K562 (cell line): Measurements from ENCODE around the gene TRDMT1. TPM values are rescaled to one million over a fixed set of nuclear protein-coding genes. Genes with fewer than 3 reads are reported as not detected.

Experiments
- ATAC-seq: fragments of 200-7000 bp; cut with Tn5 transposase; 3 replicates; pipeline ENCODE4 v1.9.1; 2020; ENCODE audit warnings: moderate library complexity
- BruUV-seq: library from RNA; stranded (reverse); fragments of 400-500 nt; replicated peaks from 2 replicates; lab custom pipeline; 2021; lab: Mats Ljungman, UMichigan
- CTCF ChIA-PET: fragments of 300-600 bp; formaldehyde crosslinking; extraction: SDS; loops from one replicate; lab custom pipeline; 2021; ENCODE audit warnings: low intra/inter-chr PET ratio; lab: Yijun Ruan, JAX
- POLR2A ChIA-PET: fragments of 300-600, 350-650 bp; sonication (Branson Sonifier 250); formaldehyde crosslinking; extraction: SDS; loops from one replicate; lab custom pipeline; 2021; ENCODE audit warnings: antibody characterized with exemption, inconsistent platforms; lab: Yijun Ruan, JAX
- DNase-seq, 4 experiments: peaks; one replicate each; pipeline versions ENCODE4 v3.0.0 to v3.0.0-alpha.2; 2011 to 2018; ENCODE audit warnings: low spot score in 3 of 4, mixed read lengths in 3 of 4; ENCODE audit errors: extremely low read depth in 1 of 4
- FAIRE-seq: peaks from 2 replicates; lab custom pipeline; 2011; peaks lifted over from hg19 to GRCh38; lab: Jason Lieb, UNC
- H2AFZ ChIP-seq: 2 replicates; pipeline ENCODE4 v1.6.0; 2011; ENCODE audit warnings: low read depth, low read length, control low read depth, inconsistent platforms
- H3K27ac ChIP-seq: fragments of 200-600 bp; 3 replicates; pipeline ENCODE4 v1.8.0; 2011; ENCODE audit warnings: low read depth, mild to moderate bottlenecking, control low read depth, inconsistent platforms, low read length, moderate library complexity, mixed read lengths; ENCODE audit errors: extremely low read depth
- H3K27me3 ChIP-seq, 2 experiments: fragments of 300-600 bp in 1 of 2; 2 replicates in 1 of 2; 3 replicates in 1 of 2; pipeline versions ENCODE4 v1.6.0 to v1.8.0; 2011; ENCODE audit warnings: inconsistent platforms in 2 of 2, low read length in 2 of 2, mild to moderate bottlenecking in 1 of 2, mixed read lengths in 1 of 2, moderate library complexity in 1 of 2; ENCODE audit not compliant: control insufficient read depth in 2 of 2, insufficient read depth in 2 of 2
- H3K36me3 ChIP-seq: fragments of 300-600 bp; 3 replicates; pipeline ENCODE4 v1.8.0; 2011; ENCODE audit warnings: mild to moderate bottlenecking, low read length, inconsistent platforms; ENCODE audit not compliant: control insufficient read depth, insufficient read depth
- H3K4me1 ChIP-seq, 2 experiments: fragments of 200-600 bp in 1 of 2; replicated peaks in 1 of 2; 2 replicates in 1 of 2; 3 replicates in 1 of 2; pipeline versions ENCODE4 v1.5.1 to v1.8.0; 2011; ENCODE audit warnings: inconsistent platforms in 2 of 2, low read length in 2 of 2, mild to moderate bottlenecking in 1 of 2, mixed read lengths in 1 of 2, moderate library complexity in 1 of 2; ENCODE audit not compliant: control insufficient read depth in 2 of 2, insufficient read depth in 2 of 2
- H3K4me2 ChIP-seq: 2 replicates; pipeline ENCODE4 v1.6.1; 2011; ENCODE audit warnings: low read length, control low read depth, inconsistent platforms, mixed read lengths; ENCODE audit not compliant: insufficient read depth
- H3K4me3 ChIP-seq: fragments of 200-600 bp; sonication (generic), shearing (Covaris generic); 2 replicates; pipeline ENCODE4 v1.5.1; 2016; ENCODE audit warnings: control low read depth, inconsistent platforms
- H3K79me2 ChIP-seq: fragments of 200-600 bp; 3 replicates; pipeline ENCODE4 v1.8.0; 2011; ENCODE audit warnings: low read length, inconsistent platforms; ENCODE audit not compliant: control insufficient read depth, insufficient read depth
- H3K9ac ChIP-seq, 2 experiments: 2 replicates each; pipeline versions ENCODE4 v1.6.0 to v1.6.1; 2011; ENCODE audit warnings: low read depth in 2 of 2, low read length in 2 of 2, control low read depth in 1 of 2, inconsistent platforms in 1 of 2, mild to moderate bottlenecking in 1 of 2, mixed read lengths in 1 of 2; ENCODE audit not compliant: insufficient read depth in 1 of 2
- H3K9me1 ChIP-seq: one replicate; pipeline ENCODE4 v1.6.0; 2011; ENCODE audit warnings: inconsistent platforms, mild to moderate bottlenecking, low read length, moderate library complexity; ENCODE audit not compliant: control insufficient read depth, insufficient read depth
- H3K9me3 ChIP-seq: replicated peaks from 2 replicates; pipeline ENCODE4 v1.5.1; 2011; ENCODE audit warnings: low read depth, low read length, inconsistent platforms; ENCODE audit not compliant: control insufficient read depth, insufficient read depth
- H4K20me1 ChIP-seq: replicated peaks from 2 replicates; pipeline ENCODE4 v1.6.1; 2011; ENCODE audit warnings: low read length, inconsistent platforms, mixed read lengths; ENCODE audit not compliant: control insufficient read depth, insufficient read depth
- CGGBP1 ChIP-seq: fragments of 250-450 bp; sonication (Bioruptor Pico); IDR thresholded peaks from 2 replicates; pipeline ENCODE4 v1.9.0; 2021; ENCODE audit warnings: mild to moderate bottlenecking
- ETV6 ChIP-seq, 3 experiments: fragments of 150-350 bp in 1 of 3; sonication (generic) in 1 of 3; formaldehyde crosslinking in 1 of 3; IDR thresholded peaks; 2 replicates each; pipeline versions ENCODE4 v1.6.1 to v1.8.0; 2014 to 2022; ENCODE audit warnings: borderline replicate concordance in 2 of 3, low read depth in 2 of 3, antibody characterized with exemption in 1 of 3, low read length in 1 of 3, mild to moderate bottlenecking in 1 of 3, missing genetic modification reagents in 1 of 3
- MCM7 ChIP-seq, 2 experiments: fragments of 450-650 bp; IDR thresholded peaks; 2 replicates each; pipeline ENCODE4 v1.6.1; 2016 to 2018
- TCF7L2 ChIP-seq: fragments of 150-350 bp; IDR thresholded peaks from 2 replicates; pipeline ENCODE4 v1.6.1; 2016; ENCODE audit warnings: low read depth, mild to moderate bottlenecking, low read length, moderate library complexity
- ZBTB2 ChIP-seq: fragments of 450-650 bp; IDR thresholded peaks from 2 replicates; pipeline ENCODE4 v1.6.1; 2016; ENCODE audit warnings: antibody characterized with exemption
- WGBS: fragments of 100-300 bp; shearing (Covaris generic); methylation state at CpG from one replicate; pipeline ENCODE4 v1.1.6; 2016; ENCODE audit warnings: low coverage, mixed read lengths; ENCODE audit not compliant: insufficient coverage; ENCODE audit errors: missing lambda C conversion rate; 5-methylcytosine and 5-hydroxymethylcytosine counted together
- in situ Hi-C: fragments of 300-500 bp; cut with MboI; formaldehyde crosslinking; loops from 4 replicates; pipeline ENCODE4 v1.15.0; 2018; ENCODE audit warnings: inconsistent platforms, mixed read lengths
- intact Hi-C: fragments of 100-400 bp; cut with micrococcal nuclease; formaldehyde crosslinking; loops from 2 replicates; pipeline ENCODE4 v1.14.2; 2022
- polyA plus RNA-seq, 8 experiments: library from polyadenylated mRNA; depleted of rRNA in 4 of 8; stranded (reverse) in 5 of 8; unstranded in 3 of 8; fragments of >200 nt; fragmentation: Nextera tagmentation in 2 of 8; fragmentation: Illumina TruSeq in 1 of 8; extraction: Ambion mirVana in 2 of 8; extraction: Trizol in 1 of 8; gene quantifications; 2 replicates each; pipeline versions ENCODE4 v1.2.1 to v1.2.3, GENCODE V29; 2011 to 2014; ENCODE audit warnings: inconsistent platforms in 1 of 8, missing spikeins in 1 of 8
- total RNA-seq, 7 experiments: library from RNA; depleted of rRNA in 6 of 7; stranded (reverse); fragments of >200 nt in 6 of 7; fragmentation: Illumina TruSeq in 2 of 7; extraction: Trizol in 2 of 7; gene quantifications; 2 replicates each; pipeline versions ENCODE4 v1.2.1 to v1.2.3, GENCODE V29; 2011 to 2021; ENCODE audit warnings: low replicate concordance in 1 of 7

Gene TRDMT1
- total and polyA plus RNA-seq, 9 of the 15 experiments (the other 6 are each of a cell fraction or from before 2014, with no cell fraction given): 5.4 to 12.6 (median 9.3) TPM

- in situ Hi-C loops: no loop called here
- H3K4me1 ChIP-seq: peaks cover 0 to 33% of the 10 kb centered on the region in 2 experiments; a peak in 3 of 5 replicates
- TF ChIP-seq ETV6 (IDR thresholded peaks at IDR 0.05; ENCODE audit: borderline replicate concordance in 1 of 2, low read depth in 2 of 2, low read length in 1 of 2): no peak
- TF ChIP-seq ETV6 (CRISPR knock-in tag; IDR thresholded peaks at IDR 0.05; ENCODE audit: borderline replicate concordance): no peak
- no peak for TF ChIP-seq MCM7 (IDR thresholded peaks at IDR 0.05)
- no peak for TF ChIP-seq TCF7L2
- no peak for TF ChIP-seq CGGBP1 (CRISPR knock-in tag)
- no peak for TF ChIP-seq ZBTB2
- no peaks in the 10 kb centered on the region for H3K9me3 ChIP-seq
- no peak for ATAC-seq
- FAIRE-seq: no peak
- ChIA-PET CTCF (no interaction called here), POLR2A (no interaction called here)
- H3K9ac ChIP-seq: no peak overlapping the region
- no peaks in the 10 kb centered on the region for H3K79me2 ChIP-seq
- no peak overlapping the region for H2AFZ ChIP-seq
- BruUV-seq: no TSS peak
- no peaks in the 10 kb centered on the region for H3K36me3 ChIP-seq
- no peaks in the 10 kb centered on the region for H3K9me1 ChIP-seq
- intact Hi-C loops: no loop called here
- no peak overlapping the region for H3K4me2 ChIP-seq
- H3K27ac ChIP-seq: no peak overlapping the region
- H4K20me1 ChIP-seq: no peaks in the 10 kb centered on the region
- 47% methylated on average over 2 of the region's 2 CpGs for WGBS
- no peaks in the 10 kb centered on the region for H3K27me3 ChIP-seq
- H3K4me3 ChIP-seq: no peak overlapping the region
- no peak for DNase-seq
Observed at GRCh38 chr10:17209881-17210280, 8.4 kb upstream of the TRDMT1 start.
